Right cardiac atrium (tissue), 5 donors: ENCODE results near the gene OR2F1. TPM values are rescaled to one million over a fixed set of nuclear protein-coding genes. Genes with fewer than 3 reads are reported as not detected.

ENCODE experiments used
- ATAC-seq, 2 donors: fragments of 200-7000 bp; cut with Tn5 transposase; one replicate each; pipeline versions ENCODE4 v1.8.0 to v1.9.1; 2020; ENCODE audit warnings: moderate library complexity in 2 of 2, mild to moderate bottlenecking in 1 of 2
- DNase-seq, 3 donors: peaks; one replicate each; pipeline ENCODE4 v3.0.0-alpha.2; 2020
- H3K27ac ChIP-seq: one replicate; pipeline ENCODE4 v1.5.1; 2013; ENCODE audit warnings: mild to moderate bottlenecking, low read length, control low read depth, moderate library complexity
- H3K27me3 ChIP-seq: one replicate; pipeline ENCODE4 v1.6.1; 2013; ENCODE audit not compliant: control insufficient read depth, insufficient read depth
- H3K4me1 ChIP-seq: one replicate; pipeline ENCODE4 v1.6.1; 2013; ENCODE audit warnings: low read length; ENCODE audit not compliant: control insufficient read depth, insufficient read depth
- H3K4me3 ChIP-seq: one replicate; pipeline ENCODE4 v1.5.1; 2013; ENCODE audit warnings: low read length, control low read depth
- H3K9me3 ChIP-seq: one replicate; pipeline ENCODE4 v1.6.1; 2013; ENCODE audit warnings: low read length; ENCODE audit not compliant: control insufficient read depth
- WGBS: extraction: QIAGEN DNeasy Blood & Tissue Kit; methylation state at CpG from one replicate; pipeline ENCODE4 v1.1.7; 2013; 5-methylcytosine and 5-hydroxymethylcytosine counted together
- intact Hi-C, 4 donors: fragments of 100-400 bp; cut with DNase I; formaldehyde crosslinking; loops; one replicate each; pipeline versions ENCODE4 v1.11.0 to v1.14.0; 2022 to 2023
- polyA plus RNA-seq: library from polyadenylated mRNA; stranded (reverse); fragments of 200-250 nt; gene quantifications from one replicate; pipeline ENCODE4 v1.2.3, GENCODE V29; 2013
- total RNA-seq, 4 donors: library from RNA; stranded (reverse); fragmentation: NEBNext Ultra II Directional; extraction: Animal tissue kit (Norgen Biotek cat#: 25700); gene quantifications; one replicate each; pipeline ENCODE4 v1.2.1, GENCODE V29; 2021
- donor health status: healthy with polysubstance abuse.
- donor health status: DM: no; HTN: yes; CAD: no.
- donor health status: DM: no; HTN: no; CAD: no.
- donor health status: DM: no; HTN: yes; CAD: no; lungs with severe emphysema.
- donor health status: DM: yes; HTN: yes; CAD: no.

Gene OR2F1
- total and polyA plus RNA-seq, 5 donors: not detected

- no peak for ATAC-seq
- WGBS: 50% methylated on average over 3 of the region's 3 CpGs
Measured at GRCh38 chr7:143958781-143959180, 4.1 kb downstream of the OR2F1 start.

GRCh38 chr7:143960813-143961610, 6.4 kb downstream of the OR2F1 start:
- DNase-seq: no peak
- 77% methylated on average over 5 of the region's 5 CpGs for WGBS
- Histone ChIP-seq H3K27me3 (no peaks in the 10 kb centered on the region), H3K27ac (no peak overlapping the region), H3K9me3 (no peaks in the 10 kb centered on the region), H3K4me3 (no peak overlapping the region), H3K4me1 (no peaks in the 10 kb centered on the region)
- no peak for ATAC-seq
- intact Hi-C loops: no loop called here

More at GRCh38 chr7:143958781-143959180, 4.1 kb downstream of the OR2F1 start:
- no peaks in the 10 kb centered on the region for H3K4me1 ChIP-seq
- intact Hi-C loops: no loop called here
- H3K27me3 ChIP-seq: no peaks in the 10 kb centered on the region
- no peak overlapping the region for H3K27ac ChIP-seq
- H3K9me3 ChIP-seq: no peaks in the 10 kb centered on the region
- no peak overlapping the region for H3K4me3 ChIP-seq
- no peak for DNase-seq

- H3K4me1 ChIP-seq: no peaks in the 10 kb centered on the region
- no peaks in the 10 kb centered on the region for H3K9me3 ChIP-seq
- WGBS: 39% methylated on average over 2 of the region's 2 CpGs
- DNase-seq (no peak), ATAC-seq (no peak)
- no peak overlapping the region for H3K4me3 ChIP-seq
- no peaks in the 10 kb centered on the region for H3K27me3 ChIP-seq
- intact Hi-C loops: no loop called here
- H3K27ac ChIP-seq: no peak overlapping the region
Measured at GRCh38 chr7:143965280-143965679, 10.6 kb downstream of the OR2F1 start.

GRCh38 chr7:143967398-143967797, 12.8 kb downstream of the OR2F1 start:
- H3K4me1 ChIP-seq: no peaks in the 10 kb centered on the region
- no peak for DNase-seq
- H3K27me3 ChIP-seq: no peaks in the 10 kb centered on the region
- ATAC-seq: no peak
- no peak overlapping the region for H3K27ac ChIP-seq
- H3K9me3 ChIP-seq: no peaks in the 10 kb centered on the region
- H3K4me3 ChIP-seq: no peak overlapping the region
- WGBS: 71% methylated on average over 4 of the region's 4 CpGs
- intact Hi-C loops: no loop called here

DNA sequence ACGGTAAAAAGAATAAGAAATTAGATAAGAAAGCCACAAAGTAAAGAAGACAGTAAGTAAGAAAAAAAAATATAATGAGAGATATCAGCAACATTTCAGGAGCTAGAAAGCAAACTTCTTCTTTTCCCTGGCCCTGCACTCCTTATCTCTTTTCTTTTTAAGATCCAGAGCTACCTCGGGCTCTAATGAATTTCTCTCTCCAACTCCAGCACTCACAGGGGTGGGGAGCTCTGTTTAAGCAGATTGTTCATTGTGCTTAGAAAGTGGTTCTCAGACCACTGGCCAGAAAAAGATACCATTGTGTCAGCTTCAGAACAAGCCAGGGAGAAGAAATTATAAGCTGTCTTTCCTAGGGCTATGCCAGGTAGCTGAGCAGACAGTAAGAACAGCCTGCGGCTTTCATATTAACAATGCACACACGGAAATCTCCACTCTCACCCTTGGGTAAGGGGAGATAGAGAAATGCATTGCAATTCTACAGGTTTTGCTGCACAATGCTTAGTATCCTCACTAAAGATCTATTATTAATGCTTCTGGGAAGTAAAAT, 19.3 kb downstream of the OR2F1 start:
- no peak overlapping the region for H3K27ac ChIP-seq
- intact Hi-C loops: no loop called here
- no peaks in the 10 kb centered on the region for H3K4me1 ChIP-seq
- 59% methylated on average over 4 of the region's 4 CpGs for WGBS
- H3K9me3 ChIP-seq: no peaks in the 10 kb centered on the region
- H3K4me3 ChIP-seq: no peak overlapping the region
- no peaks in the 10 kb centered on the region for H3K27me3 ChIP-seq
- no peak for ATAC-seq
- no peak for DNase-seq

DNA sequence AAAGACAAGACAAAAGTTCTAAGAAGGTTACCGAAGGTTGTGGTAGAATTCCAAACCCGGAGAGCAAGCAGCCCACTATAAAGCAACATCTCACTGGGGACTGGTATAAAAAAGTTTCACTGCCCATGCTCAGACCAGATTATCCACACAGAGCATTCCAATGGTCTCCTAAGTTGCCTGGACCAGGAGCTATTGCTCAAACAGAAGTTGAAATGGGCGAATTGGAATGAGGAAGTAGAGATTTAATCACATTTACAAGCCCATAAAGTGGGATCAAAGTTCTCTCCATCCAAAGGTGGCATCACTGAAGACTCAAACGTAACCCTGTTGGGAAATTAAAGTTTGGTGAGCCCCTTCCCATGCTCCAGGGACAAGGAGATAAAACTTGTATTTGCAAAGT, 19.8 kb downstream of the OR2F1 start:
- intact Hi-C loops: no loop called here
- no peak for ATAC-seq

DNA sequence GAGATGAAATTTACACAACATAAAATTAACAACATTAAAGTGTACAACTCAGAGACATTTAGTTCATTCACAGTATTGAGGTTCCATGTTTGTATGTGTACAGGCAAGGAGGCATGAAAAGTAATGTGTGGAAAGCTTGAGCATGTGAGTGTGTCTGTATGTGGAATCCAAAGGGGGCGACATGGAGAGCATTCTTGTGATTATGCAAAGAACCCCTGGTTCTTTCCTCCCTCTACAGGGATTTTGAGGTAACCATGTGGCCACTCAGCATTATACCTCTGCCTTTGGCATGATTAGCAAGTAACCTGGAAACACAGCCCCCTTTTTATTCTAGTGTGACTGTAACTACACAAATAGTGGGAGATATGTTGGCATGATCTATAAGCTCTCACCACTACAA, 21.0 kb downstream of the OR2F1 start:
- Histone ChIP-seq H3K9me3 (no peaks in the 10 kb centered on the region), H3K27me3 (no peaks in the 10 kb centered on the region), H3K4me1 (no peaks in the 10 kb centered on the region), H3K27ac (no peak overlapping the region), H3K4me3 (no peak overlapping the region)
- no peak for ATAC-seq
- DNase-seq: no peak
- WGBS: 71% methylated on average over 1 of the region's 1 CpG
- intact Hi-C loops: no loop called here

More for the DNA sequence above, 19.8 kb downstream of the OR2F1 start:
- no peaks in the 10 kb centered on the region for H3K4me1 ChIP-seq
- H3K4me3 ChIP-seq: no peak overlapping the region
- H3K9me3 ChIP-seq: no peaks in the 10 kb centered on the region
- DNase-seq: no peak
- H3K27ac ChIP-seq: no peak overlapping the region
- no peaks in the 10 kb centered on the region for H3K27me3 ChIP-seq
- WGBS: 78% methylated on average over 4 of the region's 4 CpGs

DNA sequence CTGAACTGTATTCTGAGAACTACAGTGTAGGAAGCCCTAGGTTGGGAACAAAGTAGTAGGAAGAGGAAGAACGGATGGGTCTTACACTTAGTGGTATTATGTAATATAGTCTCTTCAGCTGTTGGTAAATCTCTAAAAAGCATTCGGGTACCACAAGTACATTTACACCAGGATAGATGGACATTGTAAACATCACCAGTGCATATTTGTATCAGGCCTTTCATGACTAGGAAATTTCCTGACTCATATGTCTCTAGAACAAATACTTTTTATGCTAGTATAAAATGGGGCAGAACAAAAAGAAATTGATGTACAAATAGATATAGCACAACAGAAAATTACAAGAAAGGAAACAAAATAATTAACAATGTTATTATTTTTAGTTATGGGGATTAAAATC, 23.9 kb downstream of the OR2F1 start:
- intact Hi-C loops: no loop called here
- Histone ChIP-seq H3K9me3 (no peaks in the 10 kb centered on the region), H3K4me1 (no peaks in the 10 kb centered on the region), H3K27me3 (no peaks in the 10 kb centered on the region), H3K27ac (no peak overlapping the region), H3K4me3 (no peak overlapping the region)
- ATAC-seq: no peak
- DNase-seq: no peak
- WGBS: 82% methylated on average over 2 of the region's 2 CpGs

DNA sequence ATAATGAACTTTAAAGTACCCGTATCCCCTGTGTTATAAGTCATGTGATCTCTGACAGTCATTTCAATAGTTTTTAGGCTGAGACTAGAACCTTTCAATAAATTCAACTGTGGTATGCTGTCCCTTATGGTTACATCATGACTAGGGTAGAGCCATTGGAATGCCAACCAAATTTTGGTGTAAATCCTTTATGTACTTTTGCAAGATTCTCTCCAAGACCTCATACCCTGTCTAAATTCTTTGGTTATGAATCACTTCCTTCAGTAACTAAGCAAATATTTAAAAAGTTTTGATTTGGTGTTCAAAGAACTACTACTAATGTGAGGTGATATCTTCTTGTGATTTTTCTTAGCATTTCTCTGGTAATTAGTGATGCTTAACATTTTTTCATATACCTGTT, 24.7 kb downstream of the OR2F1 start:
- Histone ChIP-seq H3K4me1 (no peaks in the 10 kb centered on the region), H3K27me3 (no peaks in the 10 kb centered on the region), H3K4me3 (no peak overlapping the region), H3K9me3 (no peaks in the 10 kb centered on the region), H3K27ac (no peak overlapping the region)
- DNase-seq (no peak), ATAC-seq (no peak)
- intact Hi-C loops: no loop called here
- WGBS: 84% methylated on average over 1 of the region's 1 CpG

DNA sequence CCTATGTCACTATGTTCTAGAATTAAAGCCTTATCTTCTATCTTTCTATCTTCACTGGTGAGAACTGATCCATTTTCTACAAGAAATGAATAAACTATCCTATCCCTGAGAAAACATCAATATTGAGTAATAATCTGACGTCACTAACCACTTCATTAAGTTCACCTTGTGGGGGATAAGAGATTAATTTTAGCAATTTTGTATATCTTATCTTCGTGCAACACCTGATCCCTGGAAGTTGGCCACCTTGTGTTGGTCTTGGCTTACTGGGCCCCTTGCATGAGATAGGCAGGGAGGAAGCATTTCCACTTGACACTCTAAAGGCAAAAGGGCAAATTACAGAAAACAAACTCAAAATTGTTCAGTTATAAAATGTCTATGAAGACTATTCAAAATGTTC, 25.4 kb downstream of the OR2F1 start:
- intact Hi-C loops: no loop called here
- WGBS: 47% methylated on average over 2 of the region's 2 CpGs

GRCh38 chr7:143980746-143981510, 26.3 kb downstream of the OR2F1 start:
- Histone ChIP-seq H3K9me3 (no peaks in the 10 kb centered on the region), H3K27me3 (no peaks in the 10 kb centered on the region), H3K27ac (no peak overlapping the region), H3K4me3 (no peak overlapping the region), H3K4me1 (no peaks in the 10 kb centered on the region)
- DNase-seq (no peak), ATAC-seq (no peak)
- WGBS: 85% methylated on average over 10 of the region's 10 CpGs
- intact Hi-C loops: no loop called here

More for the DNA sequence above, 25.4 kb downstream of the OR2F1 start:
- no peak overlapping the region for H3K4me3 ChIP-seq
- no peaks in the 10 kb centered on the region for H3K9me3 ChIP-seq
- no peaks in the 10 kb centered on the region for H3K27me3 ChIP-seq
- DNase-seq (no peak), ATAC-seq (no peak)
- H3K27ac ChIP-seq: no peak overlapping the region
- no peaks in the 10 kb centered on the region for H3K4me1 ChIP-seq
